ENCODE data around the gene PDE4B. TPM values are rescaled to one million over a fixed set of nuclear protein-coding genes. Genes with fewer than 3 reads are reported as not detected.

Gene PDE4B
- total RNA-seq, 2 experiments from 2014 or later = 23.4 to 26.2 TPM

DNA sequence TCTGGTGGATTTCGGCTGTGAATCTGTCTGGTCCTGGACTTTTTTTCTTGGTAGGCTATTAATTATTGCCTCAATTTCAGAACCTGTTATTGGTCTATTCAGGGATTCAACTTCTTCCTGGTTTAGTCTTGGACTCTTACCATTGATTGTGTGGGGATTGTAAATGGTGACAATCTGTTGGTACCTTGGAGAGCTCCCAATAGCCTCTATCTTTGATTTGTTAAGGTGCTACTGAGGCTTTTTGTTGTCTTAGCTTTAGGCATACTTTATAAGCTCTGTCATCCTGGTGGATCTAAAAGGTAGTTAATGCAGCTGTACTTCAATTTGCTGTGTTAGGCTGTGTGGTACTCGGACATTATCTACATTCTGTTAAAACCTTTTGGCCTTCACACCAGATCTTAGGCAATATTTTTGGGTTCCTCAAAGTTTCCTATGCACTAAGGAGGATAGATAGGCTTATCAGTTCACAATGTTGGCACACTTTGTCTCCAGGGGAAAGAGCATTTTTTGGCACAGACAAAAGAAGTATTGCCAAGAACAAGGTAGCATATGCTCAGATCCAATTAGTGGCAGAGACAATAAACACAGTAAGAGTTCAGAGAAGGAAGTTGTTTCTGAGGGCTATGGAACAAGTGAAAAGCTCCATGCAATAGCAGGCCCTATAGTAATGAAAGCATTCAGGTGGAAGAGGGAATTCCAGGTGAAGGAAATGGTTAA lies 230.4 kb downstream of the PDE4B start:
- no peaks in the 10 kb centered on the region for H3K36me3 Mint-ChIP-seq (ENCODE audit: low read depth)
- peaks cover 10% of the 10 kb centered on the region for H3K27me3 Mint-ChIP-seq (ENCODE audit: low read depth)
- intact Hi-C loops (cut with micrococcal nuclease) = no loop called here
- no peaks in the 10 kb centered on the region for H3K4me1 Mint-ChIP-seq (ENCODE audit: low read depth)
- no peak for DNase-seq
- CTCF ChIA-PET = no interaction called here
- H3K9me3 Mint-ChIP-seq = no peaks in the 10 kb centered on the region
- H3K4me3 Mint-ChIP-seq = no peak overlapping the region
- H3K27ac Mint-ChIP-seq = no peak overlapping the region

DNA sequence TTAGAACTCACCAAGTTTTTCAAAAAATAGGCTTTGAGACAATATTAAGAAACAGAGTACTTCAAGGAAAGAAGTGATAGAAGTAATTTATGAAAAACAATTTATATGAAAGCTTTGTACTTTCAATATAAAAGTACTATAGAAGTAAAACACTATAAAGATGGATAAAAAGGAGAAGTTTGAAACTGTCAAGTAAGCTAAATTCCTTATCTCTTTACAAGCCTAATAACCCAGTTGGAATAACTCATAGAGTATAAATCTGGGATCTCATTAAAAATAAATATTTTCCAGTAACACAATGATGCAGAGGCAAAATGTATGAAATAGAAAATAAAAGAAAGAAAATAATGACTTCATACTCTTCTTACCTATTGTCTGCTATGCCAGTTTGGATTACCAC lies 232.5 kb downstream of the PDE4B start:
- Mint-ChIP-seq H3K27me3 (ENCODE audit: low read depth) (peaks cover 10% of the 10 kb centered on the region), H3K4me1 (ENCODE audit: low read depth) (no peaks in the 10 kb centered on the region), H3K4me3 (no peak overlapping the region), H3K27ac (no peak overlapping the region), H3K9me3 (peaks cover 8% of the 10 kb centered on the region), H3K36me3 (ENCODE audit: low read depth) (no peaks in the 10 kb centered on the region)
- intact Hi-C loops (cut with micrococcal nuclease) = no loop called here
- CTCF ChIA-PET = no interaction called here
- no peak for DNase-seq

DNA sequence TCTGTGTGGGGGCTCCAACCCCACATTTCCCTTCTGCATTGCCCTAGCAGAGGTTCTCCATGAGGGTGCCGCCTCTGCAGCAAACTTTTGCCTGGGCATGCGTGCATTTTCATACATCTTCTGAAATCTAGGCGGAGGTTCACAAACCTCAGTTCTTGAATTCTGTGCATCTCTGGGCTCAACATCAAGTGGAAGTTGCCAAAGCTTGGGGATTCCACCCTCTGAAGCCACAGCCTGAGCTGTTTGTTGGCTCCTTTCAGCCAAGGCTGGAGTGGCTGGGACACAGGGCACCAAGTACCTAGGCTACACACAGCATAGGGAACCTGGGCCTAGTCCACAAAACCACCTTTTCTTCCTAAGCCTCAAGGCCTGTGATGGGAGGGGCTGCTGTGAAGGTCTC lies 235.3 kb downstream of the PDE4B start:
- intact Hi-C loops (cut with micrococcal nuclease) = no loop called here
- no peak for DNase-seq
- CTCF ChIA-PET = no interaction called here
- Mint-ChIP-seq H3K27ac (no peak overlapping the region), H3K4me1 (ENCODE audit: low read depth) (no peaks in the 10 kb centered on the region), H3K27me3 (ENCODE audit: low read depth) (peaks cover 12% of the 10 kb centered on the region), H3K9me3 (peaks cover 13% of the 10 kb centered on the region), H3K4me3 (no peak overlapping the region), H3K36me3 (ENCODE audit: low read depth) (no peaks in the 10 kb centered on the region)

DNA sequence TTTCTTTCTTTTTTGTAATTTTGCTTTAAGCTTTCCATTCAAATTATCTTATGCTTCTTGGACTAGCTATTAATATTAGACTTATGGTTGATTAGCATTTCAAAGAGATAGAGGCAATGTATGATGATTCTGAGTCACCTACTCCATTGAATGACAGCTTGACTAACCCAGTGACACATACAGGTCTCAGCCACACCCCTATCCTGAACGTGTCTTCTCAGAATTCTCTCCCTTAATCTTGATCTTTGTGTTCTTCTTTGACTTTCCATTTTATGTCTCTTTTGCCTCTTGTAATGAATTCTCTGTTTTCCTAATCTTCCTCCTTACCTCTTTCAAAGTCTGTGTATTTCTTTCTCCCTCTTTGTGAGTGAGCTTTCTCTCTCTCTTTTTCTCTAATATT lies 241.1 kb downstream of the PDE4B start:
- peaks cover 4% of the 10 kb centered on the region for H3K4me1 Mint-ChIP-seq (ENCODE audit: low read depth)
- intact Hi-C loops (cut with micrococcal nuclease) = no loop called here
- H3K27me3 Mint-ChIP-seq (ENCODE audit: low read depth) = peaks cover 19% of the 10 kb centered on the region
- H3K4me3 Mint-ChIP-seq = no peak overlapping the region
- no peak for DNase-seq
- H3K9me3 Mint-ChIP-seq = peaks cover 12% of the 10 kb centered on the region
- H3K27ac Mint-ChIP-seq = no peak overlapping the region
- H3K36me3 Mint-ChIP-seq (ENCODE audit: low read depth) = no peaks in the 10 kb centered on the region
- CTCF ChIA-PET = interaction anchor here (0.6 kb wide), 1 partner anchor 757 kb away, joined by 3 read pairs; no protein-coding TSS in a partner anchor

DNA sequence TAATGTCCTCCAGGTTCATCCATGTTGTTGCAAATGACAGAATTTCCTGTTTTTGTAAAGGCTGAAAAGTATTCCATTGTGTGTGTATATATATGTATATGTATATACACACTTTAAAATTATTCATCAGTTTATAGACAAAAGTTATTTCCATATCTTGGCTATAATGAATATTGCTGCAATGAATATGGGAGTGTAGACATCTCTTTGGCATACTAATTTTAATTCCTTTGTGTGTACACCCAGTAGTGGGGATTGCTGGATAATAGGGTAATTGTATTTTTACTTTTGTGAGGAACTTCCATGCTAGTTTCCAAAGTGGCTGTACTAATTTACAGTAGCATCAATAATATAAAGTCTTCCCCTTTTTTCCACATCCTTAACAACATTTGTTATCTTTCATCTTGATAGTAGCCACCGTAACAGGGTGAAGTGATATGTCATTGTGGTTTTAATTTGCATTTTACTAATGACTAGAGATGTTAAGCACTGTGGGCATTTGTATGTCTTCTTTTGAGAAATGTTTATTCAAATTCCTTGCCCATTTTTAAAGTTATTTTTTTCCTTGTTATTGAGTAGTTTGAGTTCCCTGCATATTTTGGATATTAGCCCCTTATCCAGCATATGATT lies 243.0 kb downstream of the PDE4B start:
- H3K9me3 Mint-ChIP-seq = no peaks in the 10 kb centered on the region
- H3K4me3 Mint-ChIP-seq = no peak overlapping the region
- H3K4me1 Mint-ChIP-seq (ENCODE audit: low read depth) = peaks cover 4% of the 10 kb centered on the region
- CTCF ChIA-PET = no interaction called here
- DNase-seq = no peak
- H3K27me3 Mint-ChIP-seq (ENCODE audit: low read depth) = peaks cover 30% of the 10 kb centered on the region
- intact Hi-C loops (cut with micrococcal nuclease) = no loop called here
- no peaks in the 10 kb centered on the region for H3K36me3 Mint-ChIP-seq (ENCODE audit: low read depth)
- H3K27ac Mint-ChIP-seq = no peak overlapping the region

DNA sequence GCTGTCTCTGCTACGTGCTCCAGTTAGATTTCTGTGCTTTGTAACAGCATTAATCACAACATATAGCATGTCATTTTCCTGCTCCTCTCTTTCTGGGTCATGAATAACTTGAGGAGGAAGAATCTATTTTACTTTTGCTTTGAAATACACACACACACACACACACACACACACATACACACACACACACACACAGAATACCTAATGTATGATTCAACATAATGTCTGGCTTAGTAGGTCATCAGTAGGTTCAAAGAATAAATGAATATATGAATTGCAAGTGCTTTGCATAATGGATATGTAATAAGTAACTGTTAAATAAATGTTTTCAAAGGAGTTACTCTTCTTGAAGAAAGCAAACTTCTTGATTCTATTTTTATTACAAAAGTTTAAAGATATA lies 249.0 kb downstream of the PDE4B start:
- H3K9me3 Mint-ChIP-seq = no peaks in the 10 kb centered on the region
- no peak overlapping the region for H3K27ac Mint-ChIP-seq
- DNase-seq = no peak
- intact Hi-C loops (cut with micrococcal nuclease) = no loop called here
- no peaks in the 10 kb centered on the region for H3K36me3 Mint-ChIP-seq (ENCODE audit: low read depth)
- H3K4me3 Mint-ChIP-seq = no peak overlapping the region
- CTCF ChIA-PET = no interaction called here
- H3K27me3 Mint-ChIP-seq (ENCODE audit: low read depth) = peaks cover 22% of the 10 kb centered on the region
- H3K4me1 Mint-ChIP-seq (ENCODE audit: low read depth) = no peaks in the 10 kb centered on the region

DNA sequence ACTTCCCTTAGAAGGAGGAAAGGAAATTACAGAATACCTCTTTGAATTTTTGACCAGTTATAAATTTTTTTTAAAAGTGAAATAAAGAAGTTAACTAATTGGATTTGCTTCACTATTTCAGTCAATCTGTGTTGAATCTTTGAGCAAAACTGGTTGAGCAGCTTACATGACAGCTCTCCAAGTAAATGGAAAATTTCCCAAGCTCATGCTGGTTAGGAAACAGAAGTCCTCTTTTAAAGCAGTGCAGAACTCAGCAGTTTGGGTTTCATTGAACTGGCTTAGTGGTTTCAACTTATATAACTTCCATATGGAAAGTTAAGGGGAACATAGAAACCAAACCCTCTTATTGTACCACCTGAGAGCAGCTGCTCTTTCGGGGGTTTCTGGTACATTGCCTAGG lies 250.5 kb downstream of the PDE4B start:
- H3K36me3 Mint-ChIP-seq (ENCODE audit: low read depth) = no peaks in the 10 kb centered on the region
- H3K27ac Mint-ChIP-seq = no peak overlapping the region
- CTCF ChIA-PET = interaction anchor here (0.7 to 1.0 kb wide), 2 partner anchors 109 to 199 kb away, joined by 3 read pairs; no protein-coding TSS in a partner anchor
- H3K4me1 Mint-ChIP-seq (ENCODE audit: low read depth) = no peaks in the 10 kb centered on the region
- H3K4me3 Mint-ChIP-seq = no peak overlapping the region
- H3K9me3 Mint-ChIP-seq = no peaks in the 10 kb centered on the region
- peaks cover 24% of the 10 kb centered on the region for H3K27me3 Mint-ChIP-seq (ENCODE audit: low read depth)
- DNase-seq = no peak
- intact Hi-C loops (cut with micrococcal nuclease) = no loop called here

DNA sequence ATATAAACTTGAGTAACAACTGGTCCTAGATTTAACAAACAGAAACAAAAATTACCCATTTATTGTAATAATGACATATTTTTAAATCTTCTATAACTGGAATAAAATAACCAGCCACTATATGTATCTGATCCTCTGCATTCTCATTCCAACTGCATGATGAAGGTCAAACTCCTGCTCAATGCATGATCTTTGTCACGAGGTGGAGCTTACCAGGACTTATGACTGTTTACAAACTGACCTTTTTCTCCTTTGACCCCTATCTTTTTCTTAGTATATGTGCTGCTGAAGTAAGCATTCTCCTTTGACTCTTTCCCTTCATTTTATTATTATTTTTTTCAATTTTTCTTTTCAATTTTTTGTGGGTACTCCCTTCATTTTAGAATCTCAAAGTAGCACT lies 252.2 kb downstream of the PDE4B start:
- CTCF ChIA-PET = no interaction called here
- H3K27ac Mint-ChIP-seq = no peak overlapping the region
- H3K4me1 Mint-ChIP-seq (ENCODE audit: low read depth) = no peaks in the 10 kb centered on the region
- H3K4me3 Mint-ChIP-seq = no peak overlapping the region
- DNase-seq = no peak
- no peaks in the 10 kb centered on the region for H3K9me3 Mint-ChIP-seq
- no peaks in the 10 kb centered on the region for H3K36me3 Mint-ChIP-seq (ENCODE audit: low read depth)
- H3K27me3 Mint-ChIP-seq (ENCODE audit: low read depth) = peaks cover 17% of the 10 kb centered on the region
- intact Hi-C loops (cut with micrococcal nuclease) = no loop called here

DNA sequence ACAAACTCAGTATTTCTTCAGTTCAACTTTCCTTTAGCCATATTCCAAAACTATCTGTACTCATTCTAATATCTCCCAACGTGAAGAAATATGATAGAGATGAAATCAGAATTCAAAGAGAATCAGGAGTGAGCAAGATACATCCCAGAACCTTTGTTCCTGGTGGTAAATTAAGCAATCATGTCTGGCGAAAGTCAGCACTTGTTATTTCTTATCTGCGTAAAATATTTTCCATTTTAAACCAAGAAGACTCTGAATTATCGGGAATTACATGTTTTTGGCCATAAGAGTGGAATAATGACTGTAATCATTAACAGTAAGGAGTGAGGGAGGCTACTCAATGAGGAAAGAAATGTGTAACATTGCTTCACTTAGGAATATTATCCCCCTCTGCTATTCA lies 253.7 kb downstream of the PDE4B start:
- H3K4me3 Mint-ChIP-seq = no peak overlapping the region
- no peak overlapping the region for H3K27ac Mint-ChIP-seq
- no peaks in the 10 kb centered on the region for H3K4me1 Mint-ChIP-seq (ENCODE audit: low read depth)
- peaks cover 12% of the 10 kb centered on the region for H3K27me3 Mint-ChIP-seq (ENCODE audit: low read depth)
- H3K36me3 Mint-ChIP-seq (ENCODE audit: low read depth) = no peaks in the 10 kb centered on the region
- H3K9me3 Mint-ChIP-seq = no peaks in the 10 kb centered on the region
- CTCF ChIA-PET = no interaction called here
- intact Hi-C loops (cut with micrococcal nuclease) = no loop called here
- DNase-seq = no peak

DNA sequence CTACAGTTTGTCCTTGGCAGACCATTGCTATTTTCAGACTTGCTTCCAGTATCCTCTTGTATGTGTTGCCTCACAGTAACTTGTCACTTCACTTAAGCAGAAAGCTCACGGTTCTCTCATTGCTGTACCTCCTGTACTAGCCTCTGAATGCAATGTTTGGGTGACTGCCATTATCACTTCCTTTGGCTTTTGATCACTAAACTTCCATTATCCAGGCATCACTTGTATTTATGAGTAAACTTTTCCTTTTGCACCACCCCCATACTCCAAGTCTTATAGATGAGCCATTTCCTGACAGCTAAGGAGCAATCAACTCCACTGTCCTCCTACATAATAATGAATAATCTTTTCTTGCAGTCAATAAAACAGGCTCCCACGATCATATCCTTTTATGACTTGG lies 255.3 kb downstream of the PDE4B start:
- CTCF ChIA-PET = interaction anchor here (0.7 kb wide), 1 partner anchor 55 kb away, joined by 3 read pairs; no protein-coding TSS in a partner anchor
- no peak for DNase-seq
- peaks cover 12% of the 10 kb centered on the region for H3K27me3 Mint-ChIP-seq (ENCODE audit: low read depth)
- no peak overlapping the region for H3K27ac Mint-ChIP-seq
- intact Hi-C loops (cut with micrococcal nuclease) = no loop called here
- no peaks in the 10 kb centered on the region for H3K9me3 Mint-ChIP-seq
- no peaks in the 10 kb centered on the region for H3K36me3 Mint-ChIP-seq (ENCODE audit: low read depth)
- no peak overlapping the region for H3K4me3 Mint-ChIP-seq
- no peaks in the 10 kb centered on the region for H3K4me1 Mint-ChIP-seq (ENCODE audit: low read depth)

DNA sequence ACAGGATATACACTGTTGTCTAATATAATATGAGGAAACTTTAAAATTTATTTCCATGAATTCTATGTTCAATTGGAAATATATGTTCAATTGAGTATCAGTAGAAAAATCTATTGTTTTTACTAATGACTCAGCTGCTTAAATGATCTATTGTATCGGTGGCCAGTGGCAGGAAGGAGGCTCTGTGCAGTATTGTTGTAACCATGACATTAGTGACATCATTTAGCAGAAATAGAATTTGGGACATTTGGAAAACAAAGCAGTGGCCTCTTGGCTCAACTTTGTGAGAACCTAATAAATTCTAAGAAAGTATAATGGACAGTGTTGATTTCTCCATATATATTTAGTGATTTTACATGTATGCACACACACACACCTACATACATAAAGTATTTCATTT lies 257.4 kb downstream of the PDE4B start:
- H3K4me3 Mint-ChIP-seq = no peak overlapping the region
- H3K9me3 Mint-ChIP-seq = no peaks in the 10 kb centered on the region
- intact Hi-C loops (cut with micrococcal nuclease) = no loop called here
- H3K36me3 Mint-ChIP-seq (ENCODE audit: low read depth) = no peaks in the 10 kb centered on the region
- H3K27ac Mint-ChIP-seq = no peak overlapping the region
- no peaks in the 10 kb centered on the region for H3K4me1 Mint-ChIP-seq (ENCODE audit: low read depth)
- CTCF ChIA-PET = no interaction called here
- DNase-seq = no peak
- peaks cover 10% of the 10 kb centered on the region for H3K27me3 Mint-ChIP-seq (ENCODE audit: low read depth)

DNA sequence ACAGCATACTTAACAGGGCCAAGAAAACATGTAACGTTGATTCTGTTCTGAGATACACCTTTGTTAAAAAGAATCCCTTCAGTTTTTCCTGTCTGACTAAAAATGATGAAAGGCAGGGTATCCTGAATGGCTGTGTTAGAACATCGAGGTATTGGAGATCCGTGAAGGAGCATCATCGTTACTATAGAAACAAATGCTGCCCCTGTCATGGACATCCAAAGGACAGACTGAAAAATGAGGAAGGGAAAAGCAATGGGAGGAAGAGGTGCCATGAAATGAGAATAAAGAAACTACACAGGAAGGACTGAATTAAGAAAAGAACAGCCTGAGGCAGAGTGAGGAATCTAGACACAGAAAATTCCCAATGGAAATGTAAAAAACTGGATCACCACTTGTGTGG lies 257.9 kb downstream of the PDE4B start:
- no peaks in the 10 kb centered on the region for H3K4me1 Mint-ChIP-seq (ENCODE audit: low read depth)
- DNase-seq = no peak
- H3K27ac Mint-ChIP-seq = no peak overlapping the region
- intact Hi-C loops (cut with micrococcal nuclease) = no loop called here
- H3K36me3 Mint-ChIP-seq (ENCODE audit: low read depth) = no peaks in the 10 kb centered on the region
- CTCF ChIA-PET = no interaction called here
- H3K27me3 Mint-ChIP-seq (ENCODE audit: low read depth) = peaks cover 9% of the 10 kb centered on the region
- no peaks in the 10 kb centered on the region for H3K9me3 Mint-ChIP-seq
- no peak overlapping the region for H3K4me3 Mint-ChIP-seq

DNA sequence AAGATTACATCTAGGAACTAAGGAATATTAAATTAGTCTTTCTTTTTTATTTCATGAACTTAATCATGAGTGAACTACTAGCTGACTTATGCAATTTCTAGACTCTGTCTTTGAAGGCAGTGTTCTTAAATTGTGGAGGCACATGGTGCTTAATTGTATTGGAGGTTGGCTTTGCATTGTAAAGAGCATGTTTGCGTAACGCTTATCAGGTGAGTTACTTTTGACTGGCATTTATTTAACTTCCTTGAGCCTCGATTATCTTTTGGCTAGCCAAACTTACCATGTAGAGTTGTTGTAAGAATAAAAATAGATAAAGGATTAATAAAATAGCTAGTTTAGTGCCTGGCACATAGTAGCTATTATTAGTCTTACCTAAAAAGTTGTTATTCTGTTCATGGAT lies 262.4 kb downstream of the PDE4B start:
- CTCF ChIA-PET = interaction anchor here (1.0 kb wide), 1 partner anchor 187 kb away, joined by 3 read pairs; no protein-coding TSS in a partner anchor
- Mint-ChIP-seq H3K4me3 (no peak overlapping the region), H3K27ac (no peak overlapping the region), H3K9me3 (peaks cover 3% of the 10 kb centered on the region), H3K4me1 (ENCODE audit: low read depth) (no peaks in the 10 kb centered on the region), H3K27me3 (ENCODE audit: low read depth) (peaks cover 8% of the 10 kb centered on the region), H3K36me3 (ENCODE audit: low read depth) (no peaks in the 10 kb centered on the region)
- intact Hi-C loops (cut with micrococcal nuclease) = no loop called here
- DNase-seq = no peak

All from activated naive CD4-positive, alpha-beta T cell treated with anti-CD3 and anti-CD28 coated beads for 36 hours (primary cell).